GM23248 (cell line): ENCODE measurements around the gene RENBP.

Source experiments
- EZH2 ChIP-seq: fragments of 200-600 bp; sonication (generic); IDR thresholded peaks from 2 replicates; pipeline ENCODE4 v1.6.1; 2018; ENCODE audit warnings: antibody characterized with exemption, mild to moderate bottlenecking; ENCODE audit not compliant: insufficient read depth, poor library complexity, severe bottlenecking
- EZH2phosphoT487 ChIP-seq: fragments of 200-600 bp; sonication (generic); IDR thresholded peaks from 2 replicates; pipeline ENCODE4 v1.6.1; 2018; ENCODE audit warnings: antibody characterized with exemption, moderate library complexity, mild to moderate bottlenecking, low read depth; ENCODE audit not compliant: insufficient read depth

DNA sequence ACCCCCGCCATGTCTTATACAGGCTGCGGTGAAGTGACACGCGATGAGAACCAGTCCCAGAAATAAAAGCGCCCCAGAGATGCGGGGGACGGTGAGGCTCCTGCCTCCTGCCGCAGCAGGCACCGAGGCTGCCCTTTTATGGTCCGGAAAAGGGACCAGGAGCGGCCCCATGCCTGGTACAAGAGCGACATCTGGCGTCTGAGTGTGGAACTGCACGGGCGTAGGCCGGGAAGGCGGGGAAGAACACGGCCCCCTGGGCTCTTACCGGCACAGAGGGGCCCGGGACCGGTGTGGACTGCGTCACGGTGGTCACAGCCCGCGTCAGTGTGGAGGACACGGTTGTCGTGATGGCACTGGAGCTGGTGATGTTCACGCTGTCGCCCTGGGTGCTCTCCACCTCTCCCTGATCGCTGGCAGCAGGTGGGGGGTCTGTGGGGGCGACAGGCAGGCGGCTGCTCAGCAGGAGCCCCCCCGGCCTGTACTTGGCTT, 8.9 kb upstream of the RENBP start:
- TF ChIP-seq EZH2 (no peak), EZH2phosphoT487 (no peak)
